ENCODE results near the gene RYR3. TPM values are rescaled to one million over a fixed set of nuclear protein-coding genes. Genes with fewer than 3 reads are reported as not detected.

RYR3 gene
- total RNA-seq, 1 donor from 2014 or later, result 0.32 TPM

- no peaks in the 10 kb centered on the region for H3K9me3 ChIP-seq
- no peaks in the 10 kb centered on the region for H3K27me3 ChIP-seq (ENCODE audit: low read depth)
- H3K4me3 ChIP-seq, result no peak overlapping the region
- H3K27ac ChIP-seq, result no peak overlapping the region
- DNase-seq, result no peak
- intact Hi-C loops (cut with DNase I), result no loop called here
- no peak for TF ChIP-seq CTCF (IDR thresholded peaks at IDR 0.05)
- no peaks in the 10 kb centered on the region for H3K36me3 ChIP-seq
- no peaks in the 10 kb centered on the region for H3K4me1 ChIP-seq
- ATAC-seq, result no peak
Observed at GRCh38 chr15:33296050-33296449, 14.7 kb upstream of the RYR3 start.

- no peaks in the 10 kb centered on the region for H3K36me3 ChIP-seq
- no peak overlapping the region for H3K4me3 ChIP-seq
- DNase-seq (no peak), ATAC-seq (no peak)
- H3K9me3 ChIP-seq, result no peaks in the 10 kb centered on the region
- intact Hi-C loops (cut with DNase I), result no loop called here
- no peak overlapping the region for H3K27ac ChIP-seq
- no peak for TF ChIP-seq CTCF (IDR thresholded peaks at IDR 0.05)
- H3K27me3 ChIP-seq (ENCODE audit: low read depth), result no peaks in the 10 kb centered on the region
- H3K4me1 ChIP-seq, result no peaks in the 10 kb centered on the region
Observed at GRCh38 chr15:33296856-33297255, 13.9 kb upstream of the RYR3 start.

- Histone ChIP-seq H3K9me3 (no peaks in the 10 kb centered on the region), H3K4me3 (no peak overlapping the region), H3K27ac (no peak overlapping the region), H3K27me3 (ENCODE audit: low read depth) (no peaks in the 10 kb centered on the region), H3K4me1 (no peaks in the 10 kb centered on the region), H3K36me3 (no peaks in the 10 kb centered on the region)
- ATAC-seq (no peak), DNase-seq (no peak)
- intact Hi-C loops (cut with DNase I), result no loop called here
- TF ChIP-seq CTCF (IDR thresholded peaks at IDR 0.05), result no peak
Observed at GRCh38 chr15:33298631-33299030, 12.1 kb upstream of the RYR3 start.

- Histone ChIP-seq H3K36me3 (no peaks in the 10 kb centered on the region), H3K4me1 (no peaks in the 10 kb centered on the region), H3K4me3 (no peak overlapping the region), H3K27me3 (ENCODE audit: low read depth) (peaks cover 9% of the 10 kb centered on the region), H3K27ac (no peak overlapping the region), H3K9me3 (no peaks in the 10 kb centered on the region)
- intact Hi-C loops (cut with DNase I), result no loop called here
- TF ChIP-seq CTCF (IDR thresholded peaks at IDR 0.05), result no peak
- ATAC-seq (no peak), DNase-seq (no peak)
Observed at GRCh38 chr15:33304924-33305323, 5.8 kb upstream of the RYR3 start.

GRCh38 chr15:33309602-33310276, 1.0 kb upstream of the RYR3 start:
- H3K27me3 ChIP-seq (ENCODE audit: low read depth), result peaks cover 36% of the 10 kb centered on the region
- no peaks in the 10 kb centered on the region for H3K36me3 ChIP-seq
- no peak overlapping the region for H3K4me3 ChIP-seq
- no peak for ATAC-seq
- no peak for DNase-seq
- H3K27ac ChIP-seq, result no peak overlapping the region
- H3K9me3 ChIP-seq, result no peaks in the 10 kb centered on the region
- intact Hi-C loops (cut with DNase I), result no loop called here
- TF ChIP-seq CTCF (IDR thresholded peaks at IDR 0.05), result no peak
- no peaks in the 10 kb centered on the region for H3K4me1 ChIP-seq
